PC-3 (cell line): ENCODE data around the gene ZNF467.

Experiments used
- EZH2 ChIP-seq: fragments of 300-600 bp; sonication (generic); IDR thresholded peaks from one replicate; pipeline ENCODE4 v1.6.1; 2017; ENCODE audit warnings: antibody characterized with exemption, mild to moderate bottlenecking, low read length; ENCODE audit not compliant: unreplicated experiment
- TF ChIP-seq, protein P1 (sequence below): fragments of 300-600 bp; sonication (generic); conservative IDR thresholded peaks from 2 replicates; pipeline ENCODE4 v1.5.1; 2017; ENCODE audit warnings: antibody characterized with exemption, low read depth, mild to moderate bottlenecking, low read length

DNA sequence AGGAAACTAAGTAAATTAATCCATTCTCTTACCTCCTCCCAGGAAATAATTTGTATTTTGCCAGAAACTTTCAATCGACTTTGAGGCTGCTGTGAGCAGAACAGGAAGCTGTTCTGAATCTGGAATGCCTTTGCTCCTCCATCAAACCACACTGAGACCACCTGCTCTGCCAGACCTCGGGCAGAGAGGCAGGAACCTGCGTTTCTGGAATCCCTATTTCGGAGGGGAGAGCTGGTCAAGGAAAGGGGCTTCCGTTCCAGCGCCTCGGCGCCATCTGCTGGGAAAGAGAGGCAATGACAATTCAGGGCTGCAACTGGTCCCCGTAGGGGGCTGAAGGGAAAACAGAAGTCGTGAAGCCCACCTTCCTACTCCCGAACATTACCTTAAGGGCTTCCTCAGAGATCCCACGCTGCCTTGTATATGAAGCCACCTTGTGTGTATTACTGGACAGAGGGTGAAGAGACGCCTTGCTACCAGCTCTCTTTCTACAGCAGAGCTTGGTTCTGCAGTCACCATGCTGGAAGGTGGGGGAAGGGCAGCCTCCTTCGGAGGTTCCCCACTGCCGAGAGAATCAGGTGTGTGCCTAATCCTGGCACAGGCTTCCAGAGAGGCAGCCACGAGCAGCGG is 31.2 kb downstream of the ZNF467 start:
- TF ChIP-seq, protein P1, sequence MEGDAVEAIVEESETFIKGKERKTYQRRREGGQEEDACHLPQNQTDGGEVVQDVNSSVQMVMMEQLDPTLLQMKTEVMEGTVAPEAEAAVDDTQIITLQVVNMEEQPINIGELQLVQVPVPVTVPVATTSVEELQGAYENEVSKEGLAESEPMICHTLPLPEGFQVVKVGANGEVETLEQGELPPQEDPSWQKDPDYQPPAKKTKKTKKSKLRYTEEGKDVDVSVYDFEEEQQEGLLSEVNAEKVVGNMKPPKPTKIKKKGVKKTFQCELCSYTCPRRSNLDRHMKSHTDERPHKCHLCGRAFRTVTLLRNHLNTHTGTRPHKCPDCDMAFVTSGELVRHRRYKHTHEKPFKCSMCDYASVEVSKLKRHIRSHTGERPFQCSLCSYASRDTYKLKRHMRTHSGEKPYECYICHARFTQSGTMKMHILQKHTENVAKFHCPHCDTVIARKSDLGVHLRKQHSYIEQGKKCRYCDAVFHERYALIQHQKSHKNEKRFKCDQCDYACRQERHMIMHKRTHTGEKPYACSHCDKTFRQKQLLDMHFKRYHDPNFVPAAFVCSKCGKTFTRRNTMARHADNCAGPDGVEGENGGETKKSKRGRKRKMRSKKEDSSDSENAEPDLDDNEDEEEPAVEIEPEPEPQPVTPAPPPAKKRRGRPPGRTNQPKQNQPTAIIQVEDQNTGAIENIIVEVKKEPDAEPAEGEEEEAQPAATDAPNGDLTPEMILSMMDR: peak; percentile 92
- no peak for TF ChIP-seq EZH2
